Measurements from ENCODE around the gene ZRANB3. TPM values are rescaled to one million over a fixed set of nuclear protein-coding genes. Genes with fewer than 3 reads are reported as not detected.

Gene ZRANB3
- total and polyA plus RNA-seq, 2 donors (not counting 3 experiments of a cell fraction or from before 2014, with no cell fraction given) = 2.2 to 6.0 TPM

DNA sequence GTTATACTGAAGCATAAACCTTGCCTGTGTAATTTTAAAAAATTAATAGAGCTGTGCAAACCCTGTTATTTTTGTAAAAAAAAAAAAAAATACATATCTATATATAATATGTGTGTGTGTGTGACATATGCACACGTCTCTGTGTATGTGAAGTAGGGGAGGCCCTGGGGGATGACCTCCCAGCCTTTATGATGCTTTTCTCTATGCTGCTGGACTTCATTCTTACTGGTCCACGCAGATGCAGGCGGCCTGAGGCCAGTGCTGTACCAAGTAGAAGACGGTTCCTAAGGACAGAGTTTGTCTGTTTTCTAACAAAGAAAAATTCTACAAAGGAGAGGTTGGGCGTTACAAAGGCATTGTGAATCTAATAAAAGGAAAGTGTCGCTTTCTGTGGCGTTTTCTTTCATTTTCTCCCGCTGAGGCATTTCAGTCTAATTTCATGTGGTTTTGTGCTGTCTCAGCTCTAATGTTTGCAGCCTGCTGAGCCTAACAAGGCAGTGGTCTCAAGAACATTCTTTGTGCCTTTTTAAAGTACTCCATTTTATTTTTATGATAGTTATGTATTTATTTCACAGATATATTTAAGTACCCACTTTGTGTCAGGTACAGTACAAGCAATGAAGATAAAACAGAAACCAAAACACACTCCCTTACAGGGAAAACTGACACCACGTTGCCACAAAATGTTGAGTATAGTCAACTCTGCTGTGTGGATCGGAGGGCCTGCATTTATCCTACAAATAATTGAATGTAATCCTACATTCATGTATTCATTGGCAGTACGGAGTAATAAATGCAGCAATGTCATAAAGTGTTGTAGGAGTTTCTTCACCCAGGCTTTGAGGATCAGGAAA, 360.9 kb downstream of the ZRANB3 start:
- H3K4me3 ChIP-seq (replicated peaks in 1 of 3; ENCODE audit: insufficient read depth in 1 of 3, low read depth in 1 of 3, low read length in 3 of 3) = no peak overlapping the region
- no peak overlapping the region for H2AFZ ChIP-seq (ENCODE audit: low read depth, low read length)
- BruUV-seq (replicated peaks) = no TSS peak
- H3K36me3 ChIP-seq (ENCODE audit: control insufficient read depth in 2 of 2, extremely low read depth in 1 of 2, insufficient read depth in 2 of 2, low read length in 2 of 2) = peaks cover 11 to 20% of the 10 kb centered on the region in 2 experiments
- ChIA-PET CTCF (no interaction called here), POLR2A (no interaction called here)
- H4K20me1 ChIP-seq (replicated peaks; ENCODE audit: control insufficient read depth, extremely low read depth, insufficient read depth, low read length) = no peaks in the 10 kb centered on the region
- no peaks in the 10 kb centered on the region for H3K4me1 ChIP-seq (ENCODE audit: control insufficient read depth, extremely low read depth, insufficient read depth, low read length)
- FAIRE-seq (no peak), DNase-seq (ENCODE audit: low read depth, low spot score) (no peak)
- no peaks in the 10 kb centered on the region for H3K79me2 ChIP-seq (ENCODE audit: control insufficient read depth, insufficient read depth, low read length)
- dilution Hi-C loops (cut with MboI; ENCODE audit: extremely low pct_ligation_motif_present, low sequenced_read_pairs) (no loop called here), intact Hi-C loops (cut with micrococcal nuclease) (loop anchor here (10.0 kb wide), 1 partner anchor 165 kb away; no protein-coding TSS in a partner anchor)
- no peaks in the 10 kb centered on the region for H3K9me3 ChIP-seq (replicated peaks; ENCODE audit: control insufficient read depth, insufficient read depth, low read length)
- no peak overlapping the region for H3K4me2 ChIP-seq (ENCODE audit: insufficient read depth, low read length)
- H3K27me3 ChIP-seq (ENCODE audit: control insufficient read depth in 2 of 2, insufficient read depth in 2 of 2, low read length in 2 of 2) = no peaks in the 10 kb centered on the region
- TF ChIP-seq MAX (IDR thresholded peaks at IDR 0.05; ENCODE audit: insufficient read depth, insufficient read length) (no peak), GATA2 (IDR thresholded peaks at IDR 0.05; ENCODE audit: insufficient read depth, insufficient read length, low read depth, low read length) (no peak), EZH2 (IDR thresholded peaks at IDR 0.05; ENCODE audit: borderline replicate concordance, low read depth, low read length, severe bottlenecking) (no peak), POLR2A (IDR thresholded peaks at IDR 0.05; ENCODE audit: low read depth, low read length) (no peak), FOS (IDR thresholded peaks at IDR 0.05; ENCODE audit: borderline replicate concordance, insufficient read depth, low read length) (no peak), POLR2AphosphoS5 (IDR thresholded peaks at IDR 0.05; ENCODE audit: insufficient read depth, low read depth, low read length) (no peak), MYC (IDR thresholded peaks at IDR 0.05; ENCODE audit: low read depth, low read length) (no peak), CTCF (IDR thresholded peaks at IDR 0.05; ENCODE audit: extremely low read depth in 1 of 2, insufficient read depth in 1 of 2, low read depth in 1 of 2, low read length in 2 of 2) (no peak)
- no peak overlapping the region for H3K27ac ChIP-seq (ENCODE audit: insufficient read depth, low read depth, low read length)
- no peaks in the 10 kb centered on the region for H3K9me1 ChIP-seq (replicated peaks; ENCODE audit: control insufficient read depth, extremely low read depth, insufficient read depth, low read length)
- no peak overlapping the region for H3K9ac ChIP-seq (replicated peaks; ENCODE audit: extremely low read depth, insufficient read depth, low read length)

All from endothelial cell of umbilical vein (primary cell).